IMR-90 (cell line): ENCODE measurements around the gene ING3. TPM values are rescaled to one million over a fixed set of nuclear protein-coding genes. Genes with fewer than 3 reads are reported as not detected.

ENCODE experiments used
- ATAC-seq: fragments of 200-7000 bp; cut with Tn5 transposase; 2 replicates; pipeline ENCODE4 v1.9.1; 2020; ENCODE audit warnings: low read depth, mild to moderate bottlenecking, moderate library complexity
- BruUV-seq: library from RNA; stranded (reverse); fragments of 400-500 nt; replicated peaks from 2 replicates; lab custom pipeline; 2021; lab: Mats Ljungman, UMichigan
- CTCF ChIA-PET: fragments of 300-600 bp; formaldehyde crosslinking; extraction: SDS; loops from one replicate; lab custom pipeline; 2021; ENCODE audit warnings: antibody characterized with exemption; lab: Yijun Ruan, JAX
- POLR2A ChIA-PET: fragments of 300-600 bp; sonication (Branson Sonifier 250); formaldehyde crosslinking; loops from one replicate; lab custom pipeline; 2022; ENCODE audit warnings: antibody characterized with exemption; ENCODE audit not compliant: unreplicated experiment; lab: Charles Lee
- DNase-seq: peaks from one replicate; pipeline ENCODE4 v3.0.0; 2013
- H2AFZ ChIP-seq: replicated peaks from 2 replicates; pipeline ENCODE3; 2013; ENCODE audit warnings: low read length, mild to moderate bottlenecking; ENCODE audit not compliant: poor library complexity
- H2AK5ac ChIP-seq: 2 replicates; pipeline ENCODE4 v1.6.1; 2013; ENCODE audit warnings: low read depth, low read length, inconsistent platforms
- H2AK9ac ChIP-seq: replicated peaks from 2 replicates; pipeline ENCODE3; 2013; ENCODE audit warnings: mild to moderate bottlenecking, low read depth, low read length, moderate library complexity; ENCODE audit not compliant: poor library complexity
- H2BK120ac ChIP-seq: 2 replicates; pipeline ENCODE4 v1.6.1; 2013; ENCODE audit warnings: low read depth, low read length, inconsistent platforms
- H2BK15ac ChIP-seq: 3 replicates; pipeline ENCODE4 v1.6.1; 2013; ENCODE audit warnings: low read depth, low read length, inconsistent platforms
- H2BK20ac ChIP-seq: 2 replicates; pipeline ENCODE4 v1.6.1; 2013; ENCODE audit warnings: low read depth, mild to moderate bottlenecking, inconsistent platforms, low read length, moderate library complexity
- H2BK5ac ChIP-seq: 2 replicates; pipeline ENCODE4 v1.6.1; 2013; ENCODE audit warnings: mild to moderate bottlenecking, low read depth, low read length, inconsistent platforms; ENCODE audit not compliant: poor library complexity, severe bottlenecking
- H3K14ac ChIP-seq: replicated peaks from 2 replicates; pipeline ENCODE4 v1.6.1; 2013; ENCODE audit warnings: low read depth, low read length, inconsistent platforms
- H3K18ac ChIP-seq: 2 replicates; pipeline ENCODE4 v1.6.1; 2013; ENCODE audit warnings: low read depth, low read length, control low read depth
- H3K23ac ChIP-seq: 2 replicates; pipeline ENCODE4 v1.6.1; 2013; ENCODE audit warnings: low read depth, low read length, inconsistent platforms
- H3K27ac ChIP-seq: 2 replicates; pipeline ENCODE4 v1.5.1; 2013; ENCODE audit warnings: mild to moderate bottlenecking, control low read depth, low read length; ENCODE audit not compliant: insufficient read depth
- H3K27me3 ChIP-seq: 2 replicates; pipeline ENCODE4 v1.6.1; 2013; ENCODE audit warnings: low read length; ENCODE audit not compliant: control insufficient read depth, insufficient read depth
- H3K36me3 ChIP-seq: 2 replicates; pipeline ENCODE4 v1.6.1; 2013; ENCODE audit warnings: low read length, mixed read lengths; ENCODE audit not compliant: control insufficient read depth, insufficient read depth
- H3K4ac ChIP-seq: 2 replicates; pipeline ENCODE4 v1.6.1; 2013; ENCODE audit warnings: low read depth, low read length, inconsistent platforms
- H3K4me1 ChIP-seq: 2 replicates; pipeline ENCODE4 v1.6.1; 2013; ENCODE audit warnings: low read length, mixed read lengths; ENCODE audit not compliant: control insufficient read depth, insufficient read depth
- H3K4me2 ChIP-seq: 2 replicates; pipeline ENCODE4 v1.6.1; 2013; ENCODE audit warnings: low read depth, mild to moderate bottlenecking, control low read depth, low read length, moderate library complexity
- H3K4me3 ChIP-seq: 2 replicates; pipeline ENCODE4 v1.5.1; 2013; ENCODE audit warnings: low read depth, mild to moderate bottlenecking, control low read depth, low read length, moderate library complexity; ENCODE audit not compliant: insufficient read depth
- H3K56ac ChIP-seq: 2 replicates; pipeline ENCODE4 v1.6.1; 2013; ENCODE audit warnings: low read length, inconsistent platforms; ENCODE audit not compliant: insufficient read depth; ENCODE audit errors: extremely low read depth
- H3K79me1 ChIP-seq, 2 experiments: 2 replicates each; pipeline ENCODE4 v1.6.1; 2013; ENCODE audit warnings: low read length in 2 of 2, inconsistent platforms in 1 of 2, low read depth in 1 of 2
- H3K9ac ChIP-seq: 2 replicates; pipeline ENCODE4 v1.6.1; 2013; ENCODE audit warnings: low read depth, low read length, control low read depth
- H3K9me1 ChIP-seq: 2 replicates; pipeline ENCODE4 v1.6.1; 2013; ENCODE audit warnings: low read length, inconsistent platforms; ENCODE audit not compliant: insufficient read depth
- H3K9me3 ChIP-seq: 2 replicates; pipeline ENCODE4 v1.6.1; 2013; ENCODE audit warnings: low read length; ENCODE audit not compliant: control insufficient read depth, insufficient read depth
- H4K20me1 ChIP-seq: 2 replicates; pipeline ENCODE4 v1.6.1; 2013; ENCODE audit warnings: low read length, inconsistent platforms; ENCODE audit not compliant: insufficient read depth
- H4K5ac ChIP-seq: 2 replicates; pipeline ENCODE4 v1.6.1; 2013; ENCODE audit warnings: mild to moderate bottlenecking, low read depth, low read length, control low read depth
- H4K8ac ChIP-seq, 2 experiments: 2 replicates each; pipeline ENCODE4 v1.6.1; 2013; ENCODE audit warnings: low read depth in 2 of 2, low read length in 2 of 2, control low read depth in 1 of 2, inconsistent platforms in 1 of 2
- H4K91ac ChIP-seq: 2 replicates; pipeline ENCODE4 v1.6.1; 2013; ENCODE audit warnings: low read depth, low read length, inconsistent platforms; ENCODE audit not compliant: insufficient read depth
- BHLHE40 ChIP-seq: fragments of 150-350 bp; IDR thresholded peaks from 2 replicates; pipeline ENCODE4 v1.6.1; 2016; ENCODE audit warnings: mild to moderate bottlenecking, low read depth, low read length
- CHD1 ChIP-seq: IDR thresholded peaks from 2 replicates; pipeline ENCODE4 v1.6.1; 2012; ENCODE audit warnings: low read depth, low read length, improper control_type of control experiment
- CTCF ChIP-seq: conservative IDR thresholded peaks from 2 replicates; pipeline ENCODE4 v1.5.1; 2012; ENCODE audit warnings: mild to moderate bottlenecking, low read depth, low read length, improper control_type of control experiment
- NFE2L2 ChIP-seq: fragments of 150-350 bp; IDR thresholded peaks from 2 replicates; pipeline ENCODE4 v1.6.1; 2016; ENCODE audit warnings: low read depth, mild to moderate bottlenecking, low read length
- SMC3 ChIP-seq: fragments of 150-350 bp; IDR thresholded peaks from 2 replicates; pipeline ENCODE4 v1.6.1; 2016; ENCODE audit warnings: low read depth, mild to moderate bottlenecking, antibody characterized with exemption, low read length, moderate library complexity
- USF2 ChIP-seq: fragments of 150-350 bp; IDR thresholded peaks from 2 replicates; pipeline ENCODE4 v1.6.1; 2017; ENCODE audit warnings: mild to moderate bottlenecking, antibody characterized with exemption, low read length, low read depth
- WGBS, 2 experiments: methylation state at CpG; one replicate each; pipeline versions ENCODE4 v1.1.5 to v1.1.7; 2013; ENCODE audit warnings: missing lambda C conversion rate in 2 of 2; ENCODE audit not compliant: insufficient read length in 1 of 2; ENCODE audit errors: extremely low coverage in 2 of 2; 5-methylcytosine and 5-hydroxymethylcytosine counted together
- dilution Hi-C: fragments of 300-500 bp; cut with HindIII; formaldehyde crosslinking; loops from one replicate; pipeline ENCODE4 v1.14.3; 2018; ENCODE audit warnings: low sequenced_read_pairs; ENCODE audit not compliant: unreplicated experiment
- in situ Hi-C: fragments of 300-500 bp; cut with MboI; formaldehyde crosslinking; loops from 3 replicates; pipeline ENCODE4 v1.14.3; 2019; ENCODE audit warnings: low sequenced_read_pairs, inconsistent platforms, mixed read lengths
- intact Hi-C: fragments of 100-400 bp; cut with micrococcal nuclease; formaldehyde crosslinking; loops from 2 replicates; pipeline ENCODE4 v1.10.0; 2022
- polyA plus RNA-seq, 3 experiments: library from polyadenylated mRNA; depleted of rRNA; stranded (reverse); fragments of >200 nt; gene quantifications; 2 replicates each; pipeline ENCODE4 v1.2.3, GENCODE V29; 2012; ENCODE audit warnings: low replicate concordance in 1 of 3
- total RNA-seq: library from RNA; depleted of rRNA; stranded (reverse); fragments of >200 nt; gene quantifications from 2 replicates; pipeline ENCODE4 v1.2.3, GENCODE V29; 2012
- TF ChIP-seq, protein P1 (sequence below): fragments of 150-350 bp; IDR thresholded peaks from 2 replicates; pipeline ENCODE4 v1.6.1; 2016; ENCODE audit warnings: low read depth, mild to moderate bottlenecking, low read length, moderate library complexity, borderline replicate concordance

Gene ING3
- total and polyA plus RNA-seq, 2 of the 4 experiments (the other 2 are of a cell fraction) = 7.2 to 11.3 TPM

DNA sequence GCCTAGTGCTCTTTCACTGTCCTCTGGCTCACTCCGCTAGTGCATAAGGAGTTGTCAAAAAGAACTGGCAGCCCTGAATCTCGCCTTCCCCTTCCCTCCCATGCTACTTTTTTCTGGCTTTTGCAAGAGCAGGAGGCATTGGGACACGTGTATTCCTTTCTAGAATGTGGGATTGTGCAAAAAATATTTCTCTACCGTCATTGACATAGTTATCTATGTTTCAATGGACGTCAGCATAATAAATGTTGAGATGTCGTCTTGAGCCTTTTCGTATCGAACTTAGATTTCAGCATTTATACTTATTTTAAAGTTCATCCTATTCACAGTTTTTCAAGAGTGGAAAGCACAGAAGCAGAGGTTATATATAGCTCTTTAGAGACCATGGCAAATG is 727 bp downstream of the ING3 start:
- Histone ChIP-seq H3K9me1 (no peaks in the 10 kb centered on the region), H2BK120ac (0 out of 2 replicates have a peak overlapping the region, but pooled peaks have one; percentile 2), H2BK5ac (peak overlapping the region; percentile 46), H4K8ac (peak overlapping the region in 1 of 2 experiments; percentile 53; a peak in 1 of 4 replicates), H3K27me3 (0 out of 2 replicates have a peak, but pooled peaks cover 1% of the 10 kb centered on the region), H3K4me2 (peak overlapping the region; percentile 77), H3K27ac (peak overlapping the region; percentile 1; the same call in 1 of the 2 replicates), H3K9ac (peak overlapping the region; percentile 48), H3K79me1 (peaks cover 8 to 10% of the 10 kb centered on the region in 2 experiments), H2BK20ac (no peak overlapping the region), H4K20me1 (0 out of 2 replicates have a peak, but pooled peaks cover 4% of the 10 kb centered on the region), H2AK9ac (peak overlapping the region; percentile 98), H4K5ac (no peak overlapping the region), H2BK15ac (no peak overlapping the region), H3K36me3 (peaks cover 4% of the 10 kb centered on the region), H3K23ac (peak overlapping the region; percentile 72), H3K14ac (peak overlapping the region; percentile 72), H2AK5ac (0 out of 2 replicates have a peak overlapping the region, but pooled peaks have one; percentile 11), H2AFZ (peak overlapping the region; percentile 99), H3K56ac (peak overlapping the region; percentile 38; the same call in 1 of the 2 replicates), H3K4ac (peak overlapping the region; percentile 14; the same call in 1 of the 2 replicates), H3K9me3 (no peaks in the 10 kb centered on the region), H3K18ac (no peak overlapping the region), H3K4me1 (peaks cover 2% of the 10 kb centered on the region; the same call in 1 of the 2 replicates), H3K4me3 (peak overlapping the region; percentile 73), H4K91ac (no peak overlapping the region)
- in situ Hi-C loops (no loop called here), intact Hi-C loops (loop anchor here (10.0 kb wide), 1 partner anchor 1043 kb away; no protein-coding TSS in a partner anchor), dilution Hi-C loops (no loop called here)
- ChIA-PET POLR2A (interaction anchor here (0.5 to 1.5 kb wide), 2 partner anchors 11 to 90 kb away, joined by 3 to 4 read pairs; no protein-coding TSS in a partner anchor), CTCF (interaction anchor here (1.0 kb wide), 1 partner anchor 145 kb away, joined by 3 read pairs; no protein-coding TSS in a partner anchor)
- no CpG with 5 or more reads among the region's 8 CpGs for WGBS, 2 experiments
- no peak for TF ChIP-seq NFE2L2
- no peak for TF ChIP-seq USF2
- no peak for TF ChIP-seq CTCF
- TF ChIP-seq, protein P1, sequence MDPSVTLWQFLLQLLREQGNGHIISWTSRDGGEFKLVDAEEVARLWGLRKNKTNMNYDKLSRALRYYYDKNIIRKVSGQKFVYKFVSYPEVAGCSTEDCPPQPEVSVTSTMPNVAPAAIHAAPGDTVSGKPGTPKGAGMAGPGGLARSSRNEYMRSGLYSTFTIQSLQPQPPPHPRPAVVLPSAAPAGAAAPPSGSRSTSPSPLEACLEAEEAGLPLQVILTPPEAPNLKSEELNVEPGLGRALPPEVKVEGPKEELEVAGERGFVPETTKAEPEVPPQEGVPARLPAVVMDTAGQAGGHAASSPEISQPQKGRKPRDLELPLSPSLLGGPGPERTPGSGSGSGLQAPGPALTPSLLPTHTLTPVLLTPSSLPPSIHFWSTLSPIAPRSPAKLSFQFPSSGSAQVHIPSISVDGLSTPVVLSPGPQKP = no peak
- TF ChIP-seq BHLHE40 = no peak
- TF ChIP-seq SMC3 = no peak
- TF ChIP-seq CHD1 = no peak
- BruUV-seq = TSS peak; percentile 81
- DNase-seq (no peak), ATAC-seq (no peak)
